HG02571 (cell line): ENCODE data around the gene CEP120.
"Not testable (repeated sequence)": the region's sequence is repeated elsewhere in the genome, so short reads cannot be mapped to it uniquely, and the experiment has no call there.

Source experiments
- ATAC-seq: cut with Tn5 transposase; IDR thresholded peaks from one replicate; pipeline ENCODE4 v1.9.1; 2021; ENCODE audit warnings: mild to moderate bottlenecking, moderate library complexity; ENCODE audit not compliant: unreplicated experiment

The CEP120 gene

GRCh38 chr5:123423278-123424149 lies at the start of gene CEP120:
CEP120 (minus strand) TSS chr5:123423403; CDS start chr5:123422998, 405 bp downstream.
- ATAC-seq = peak; percentile 99

- ATAC-seq = no peak
These were observed 49.1 kb upstream of the CEP120 start for GRCh38 chr5:123472150-123472924.

GRCh38 chr5:123471385-123471784 lies 48.2 kb upstream of the CEP120 start:
- no peak for ATAC-seq

- ATAC-seq = not testable (repeated sequence)
These were observed 43.6 kb upstream of the CEP120 start for GRCh38 chr5:123466839-123467238.

GRCh38 chr5:123460296-123460729 lies 37.1 kb upstream of the CEP120 start:
- ATAC-seq = no peak

- ATAC-seq = not testable (repeated sequence)
These were observed 35.8 kb upstream of the CEP120 start for GRCh38 chr5:123458994-123459393.

- ATAC-seq = no peak
These were observed 33.0 kb upstream of the CEP120 start for GRCh38 chr5:123456242-123456641.

- ATAC-seq = peak; percentile 95
These were observed 32.4 kb upstream of the CEP120 start for GRCh38 chr5:123455640-123456039.

GRCh38 chr5:123455095-123455494 lies 31.9 kb upstream of the CEP120 start:
- ATAC-seq = peak; percentile 52

- no peak for ATAC-seq
These were observed 31.2 kb upstream of the CEP120 start for GRCh38 chr5:123454259-123454911.

GRCh38 chr5:123452401-123452800 lies 29.2 kb upstream of the CEP120 start:
- ATAC-seq = no peak

- no peak for ATAC-seq
These were observed 27.8 kb upstream of the CEP120 start for GRCh38 chr5:123451047-123451446.

- ATAC-seq = no peak
These were observed 27.4 kb upstream of the CEP120 start for GRCh38 chr5:123450640-123451039.

- ATAC-seq = no peak
These were observed 26.9 kb upstream of the CEP120 start for GRCh38 chr5:123450114-123450513.

- no peak for ATAC-seq
These were observed 26.3 kb upstream of the CEP120 start for GRCh38 chr5:123449424-123449974.

- ATAC-seq = no peak
These were observed 25.5 kb upstream of the CEP120 start for GRCh38 chr5:123448743-123449142.

GRCh38 chr5:123448017-123448617 lies 24.9 kb upstream of the CEP120 start:
- ATAC-seq = peak; percentile 84

- ATAC-seq = no peak
These were observed 20.8 kb upstream of the CEP120 start for GRCh38 chr5:123444016-123444415.

GRCh38 chr5:123441408-123441807 lies 18.2 kb upstream of the CEP120 start:
- peak; percentile 69 for ATAC-seq

- ATAC-seq = no peak
These were observed 17.4 kb upstream of the CEP120 start for GRCh38 chr5:123440456-123441181.
